NK-92 (cell line): ENCODE results near the gene DYNLRB1.
"Not testable (repeated sequence)": the region's sequence is repeated elsewhere in the genome, so short reads cannot be mapped to it uniquely, and the experiment has no call there.

Source experiments
- DNase-seq: peaks from one replicate; lab custom pipeline; 2025; ENCODE audit not compliant: unreplicated experiment; lab: John Stamatoyannopoulos, UW

The DYNLRB1 gene

DNA sequence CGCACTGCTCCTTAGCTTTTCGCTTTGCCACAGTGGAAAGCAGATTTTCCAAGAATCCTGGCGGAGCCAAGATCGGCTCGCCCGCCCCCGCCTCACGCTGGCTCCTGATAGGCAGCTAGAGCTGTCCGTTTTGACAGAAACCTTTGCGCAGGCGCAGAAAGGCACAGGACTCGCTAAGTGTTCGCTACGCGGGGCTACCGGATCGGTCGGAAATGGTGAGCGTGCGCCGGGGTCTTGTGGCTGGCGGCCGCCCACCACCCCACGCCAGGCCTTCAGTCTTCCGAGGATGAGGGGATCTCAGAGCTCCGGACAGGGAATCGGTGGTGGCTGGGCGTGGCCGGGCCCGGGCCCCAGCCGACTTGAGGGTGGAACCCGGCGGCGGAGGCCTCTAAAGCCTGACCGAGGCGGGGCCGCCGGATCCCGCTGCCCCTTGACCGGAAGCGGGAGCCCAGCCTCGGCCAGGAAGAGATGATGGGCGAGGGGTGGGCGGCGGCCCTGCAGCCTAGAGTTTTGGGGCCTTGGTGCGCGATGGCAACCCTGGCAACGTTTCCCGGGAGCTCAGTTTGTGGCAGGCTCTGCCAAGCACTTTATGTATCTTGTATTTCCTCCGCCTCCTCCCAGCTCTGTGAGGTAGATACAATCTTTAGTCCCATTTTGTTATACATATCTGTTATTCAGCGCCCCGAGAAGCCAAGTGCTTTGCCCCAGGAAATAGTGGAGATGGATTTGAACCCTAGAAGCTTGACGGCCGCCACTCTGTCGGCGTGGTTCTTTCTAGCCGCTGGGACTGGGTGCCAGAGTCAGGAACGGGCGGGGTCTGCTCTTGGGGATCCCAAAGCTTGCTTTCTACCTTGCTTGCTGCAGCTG, at the start of gene DYNLRB1:
DYNLRB1 (plus strand) TSS at position 176 of the 867 bp plus-strand sequence; CDS start at position 213, 37 bp downstream.
- DNase-seq = peak; percentile 51

GRCh38 chr20:34468951-34469350, 47.3 kb upstream of the DYNLRB1 start:
- no peak for DNase-seq

DNA sequence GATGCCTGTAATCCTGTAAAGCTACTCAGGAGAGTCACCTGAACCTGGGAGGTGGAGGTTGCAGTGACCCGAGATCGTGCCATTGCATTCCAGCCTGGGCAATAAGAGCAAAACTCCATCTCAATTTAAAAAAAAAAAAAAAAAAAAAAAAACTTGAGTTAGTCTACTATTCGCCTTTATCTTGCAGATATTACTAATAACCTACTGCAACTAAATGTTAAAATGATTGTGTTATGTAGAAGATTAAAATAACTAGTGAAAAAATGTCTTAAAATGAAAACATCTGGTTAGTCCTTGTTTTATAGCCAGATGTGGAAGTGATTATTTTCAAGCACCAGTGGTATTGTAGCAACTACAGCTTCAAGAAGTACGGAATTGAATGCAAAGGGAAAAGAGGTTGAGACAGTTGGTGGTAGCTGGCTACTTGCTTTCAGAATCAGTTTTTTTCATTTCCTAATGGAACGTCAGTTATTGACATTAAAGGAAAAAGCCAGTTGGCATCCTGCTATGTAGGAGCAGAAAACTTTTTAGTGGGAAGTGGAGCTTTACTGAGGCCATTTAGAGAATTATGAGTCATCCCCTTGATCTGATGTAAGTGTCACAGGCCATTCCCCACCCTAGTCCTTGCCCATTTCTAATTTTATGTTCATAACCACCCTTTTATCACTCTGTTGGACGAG, 43.8 kb upstream of the DYNLRB1 start:
- no peak for DNase-seq

DNA sequence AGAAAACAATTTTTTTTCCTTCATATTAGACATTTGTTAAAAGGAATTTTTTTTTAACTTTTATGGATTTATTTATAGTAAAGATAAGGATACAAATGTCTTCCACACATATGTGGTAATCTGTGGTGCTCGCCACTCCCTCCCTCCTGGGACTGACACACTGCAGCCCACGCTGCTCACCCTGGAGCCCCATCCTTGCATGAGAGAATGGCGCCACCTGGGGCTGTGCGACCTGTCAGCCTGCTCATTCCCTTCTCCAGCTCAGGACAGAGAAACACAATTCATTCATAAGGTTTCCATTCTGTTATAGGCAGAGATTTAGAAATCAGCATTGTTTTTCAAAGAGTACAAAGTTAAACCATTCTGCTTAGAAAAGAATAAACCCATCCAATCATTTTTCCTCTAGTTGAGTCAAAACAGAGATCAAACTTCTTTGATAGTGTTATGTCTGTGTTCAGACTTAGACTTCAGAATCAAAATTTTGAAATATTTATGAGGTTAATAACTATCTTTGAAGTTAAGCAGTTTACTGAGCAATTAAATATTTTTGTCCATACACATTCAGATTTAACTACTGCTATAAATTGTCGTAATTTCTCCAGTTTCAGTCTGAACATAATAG, 42.8 kb upstream of the DYNLRB1 start:
- no peak for DNase-seq

DNA sequence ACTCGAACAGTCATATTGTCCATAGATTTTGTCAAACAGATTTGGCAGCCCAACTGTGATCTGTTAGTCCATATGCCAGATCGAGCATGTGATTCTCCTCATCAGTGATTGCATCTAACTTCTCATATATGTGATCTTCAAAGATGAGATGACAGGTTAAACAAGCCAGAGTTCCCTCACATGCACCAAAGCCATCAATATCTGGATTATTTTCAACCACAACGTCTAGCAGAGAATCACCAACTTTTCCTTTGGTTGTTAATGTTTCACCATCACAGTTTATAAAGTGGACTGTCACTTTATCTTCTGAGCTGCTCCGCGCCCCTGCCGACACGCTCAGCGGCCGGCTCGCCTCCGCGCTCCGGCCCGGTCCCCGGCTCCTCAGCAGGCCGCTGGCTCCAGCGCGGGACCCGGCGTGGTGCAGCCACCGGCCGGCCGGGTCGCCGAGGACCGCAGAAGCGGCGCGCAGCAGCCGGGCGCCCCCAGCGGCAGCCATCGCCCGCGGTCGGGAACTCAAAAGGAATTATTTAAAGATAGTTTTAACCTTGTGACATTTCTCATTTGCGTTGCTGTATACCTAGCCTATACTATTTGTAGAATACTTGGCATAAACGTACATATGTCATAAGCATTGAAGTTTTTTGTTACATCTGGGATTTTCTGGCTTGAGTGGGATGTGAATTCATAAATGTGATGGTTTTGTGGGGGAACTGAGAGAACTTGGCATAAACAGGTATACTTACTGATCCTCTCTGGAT, 40.1 kb upstream of the DYNLRB1 start:
- DNase-seq = no peak

- DNase-seq = no peak
Observed at GRCh38 chr20:34479627-34480026, 36.6 kb upstream of the DYNLRB1 start.

GRCh38 chr20:34482154-34482553, 34.1 kb upstream of the DYNLRB1 start:
- DNase-seq = not testable (repeated sequence)

DNA sequence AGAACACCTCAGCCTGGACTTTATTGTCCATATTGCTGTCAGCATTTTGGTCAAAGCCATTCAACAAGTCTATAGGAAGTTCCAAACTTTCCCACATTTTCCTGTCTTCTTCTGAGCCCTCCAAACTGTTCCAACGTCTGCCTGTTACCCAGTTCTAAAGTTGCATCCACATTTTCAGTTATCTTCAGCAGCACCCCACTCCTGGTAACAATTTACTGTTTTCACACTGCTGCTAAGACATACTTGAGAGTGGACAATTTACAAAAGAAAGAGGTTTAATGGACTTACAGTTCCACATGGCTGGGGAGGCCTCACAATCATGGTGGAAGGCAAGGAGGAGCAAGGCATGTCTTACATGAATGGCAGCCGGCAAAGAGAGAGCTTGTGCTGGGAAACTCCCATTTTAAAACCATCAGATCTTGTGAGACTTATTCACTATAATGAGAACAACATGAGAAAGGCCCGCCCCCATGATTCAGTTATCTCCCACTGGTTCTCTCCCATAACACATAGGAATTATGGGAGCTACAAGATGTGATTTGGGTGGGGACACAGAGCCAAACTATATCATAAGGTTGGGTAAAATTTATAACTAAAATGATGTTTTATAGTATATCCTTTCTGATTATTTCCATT, 32.5 kb upstream of the DYNLRB1 start:
- DNase-seq = not testable (repeated sequence)

- DNase-seq = no peak
Observed at GRCh38 chr20:34485068-34485634, 31.1 kb upstream of the DYNLRB1 start.

DNA sequence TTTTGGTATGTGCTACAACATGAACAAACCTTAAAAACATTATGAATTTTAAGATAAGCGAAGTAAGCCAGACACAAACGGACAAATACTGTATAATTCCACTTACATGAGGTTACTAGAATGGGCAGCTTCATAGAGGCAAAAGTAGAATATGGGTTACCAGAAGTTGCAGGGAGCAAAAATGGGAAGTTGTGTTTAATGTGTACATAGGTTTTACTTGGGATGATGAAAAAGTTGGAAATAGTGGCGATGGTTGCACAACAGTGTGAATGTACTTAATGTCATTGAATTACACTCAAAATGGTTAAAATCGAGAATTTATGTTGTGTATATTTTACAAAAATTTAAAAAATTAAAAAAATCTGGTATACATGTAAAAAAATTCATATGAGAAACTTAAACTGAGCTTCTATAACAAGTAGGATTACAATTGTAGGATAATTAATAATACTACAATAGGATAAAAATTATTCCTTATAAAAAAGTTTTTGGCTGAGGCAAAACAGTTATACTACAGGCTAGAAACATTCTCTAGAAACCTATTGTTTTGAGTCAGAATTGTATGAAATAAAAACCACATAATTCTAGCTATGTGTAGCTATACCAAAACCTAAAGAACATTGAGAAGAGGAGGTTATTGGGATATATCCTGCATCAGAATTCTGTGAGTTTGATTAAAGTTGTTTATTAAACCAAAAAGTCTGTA, 24.8 kb upstream of the DYNLRB1 start:
- DNase-seq = no peak

DNA sequence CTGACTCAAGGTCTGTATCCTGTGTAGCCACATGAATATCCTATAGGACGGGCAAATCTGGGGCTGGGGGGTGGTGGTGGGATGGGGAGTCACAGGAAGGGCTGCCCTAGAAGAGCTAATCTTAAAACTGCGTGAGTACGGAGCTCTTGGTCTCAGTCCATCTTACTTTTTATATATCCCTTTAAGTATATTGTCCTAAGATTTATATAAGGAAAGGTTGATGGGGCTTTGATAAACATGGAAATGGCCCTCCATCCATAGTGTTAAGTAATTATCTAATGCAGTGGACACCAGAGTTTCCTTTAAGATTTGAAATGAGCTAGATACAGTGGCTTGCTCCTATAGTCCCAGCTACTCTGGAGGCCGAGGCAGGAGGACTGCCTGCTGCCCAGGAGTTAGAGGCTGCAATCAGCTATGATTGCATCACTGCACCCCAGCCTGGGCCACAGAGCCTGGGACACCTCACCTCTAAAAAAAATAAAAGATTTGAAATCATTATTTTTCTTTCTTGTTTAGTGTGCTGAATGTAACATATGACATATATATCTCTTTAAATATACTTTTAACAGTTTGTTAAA, 24.2 kb upstream of the DYNLRB1 start:
- DNase-seq = no peak

DNA sequence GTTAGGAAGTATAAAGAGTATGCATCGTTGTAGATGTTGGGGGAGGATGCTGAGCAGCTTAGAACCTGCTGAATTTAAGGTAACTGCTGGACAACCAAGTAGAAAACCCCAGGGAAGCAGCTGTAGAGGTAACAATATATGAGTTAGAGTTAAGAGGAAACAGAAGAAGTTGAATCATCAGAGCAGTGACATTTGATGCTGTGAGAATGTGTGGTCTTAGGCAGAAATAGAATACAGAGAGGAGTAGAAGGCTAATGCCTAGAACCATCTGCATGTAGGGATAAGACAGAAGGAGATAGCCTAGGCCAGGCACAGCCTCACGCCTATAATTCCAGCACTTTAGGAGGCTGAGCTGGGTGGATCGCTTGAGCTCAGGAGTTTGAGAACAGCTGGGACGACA, 22.6 kb upstream of the DYNLRB1 start:
- DNase-seq = no peak

GRCh38 chr20:34495307-34495706, 20.9 kb upstream of the DYNLRB1 start:
- DNase-seq = no peak

GRCh38 chr20:34495916-34496315, 20.3 kb upstream of the DYNLRB1 start:
- no peak for DNase-seq

GRCh38 chr20:34497596-34497995, 18.6 kb upstream of the DYNLRB1 start:
- not testable (repeated sequence) for DNase-seq

DNA sequence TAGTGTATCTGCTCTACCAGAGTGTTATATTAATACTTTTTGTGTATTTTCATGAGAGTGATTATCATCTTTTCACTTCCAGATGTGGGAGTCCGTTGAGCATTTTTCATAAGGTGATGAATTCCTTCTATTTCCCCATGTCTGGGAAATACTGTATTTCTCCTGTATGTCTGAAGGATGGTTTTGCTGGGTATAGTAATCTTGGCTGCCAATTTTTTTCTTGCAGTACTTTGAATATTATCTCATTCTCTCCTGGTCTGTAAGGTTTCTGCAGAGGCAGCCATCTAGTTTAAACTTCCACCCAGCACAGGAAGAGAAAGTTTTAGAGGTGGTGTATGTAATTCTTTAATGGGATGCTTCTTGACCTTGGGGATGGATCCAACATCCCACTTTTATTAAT, 15.4 kb upstream of the DYNLRB1 start:
- no peak for DNase-seq

GRCh38 chr20:34506480-34506879, 9.7 kb upstream of the DYNLRB1 start:
- DNase-seq = no peak

GRCh38 chr20:34507702-34508413, 8.4 kb upstream of the DYNLRB1 start:
- no peak for DNase-seq

DNA sequence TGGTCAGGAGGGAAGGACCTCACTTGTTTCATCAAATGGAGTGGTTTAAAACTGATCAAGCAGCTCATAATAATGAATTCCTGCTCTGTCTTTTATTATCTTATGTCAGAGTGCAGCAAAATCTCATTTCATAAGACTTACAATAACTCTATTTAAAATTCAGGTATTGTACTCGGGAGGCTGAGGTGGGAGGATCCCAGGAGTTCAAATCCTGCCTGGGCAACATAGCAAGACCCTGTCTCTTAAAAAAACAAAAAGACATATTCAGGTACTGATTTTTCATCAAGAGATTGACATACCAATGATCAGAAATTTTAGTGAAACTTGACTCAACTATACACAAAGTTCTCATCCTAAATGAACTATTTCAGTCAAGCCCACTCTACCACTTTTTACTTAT, 5.6 kb upstream of the DYNLRB1 start:
- no peak for DNase-seq
